Calu3 (cell line): Measurements from ENCODE around the gene DUT. TPM values are rescaled to one million over a fixed set of nuclear protein-coding genes. Genes with fewer than 3 reads are reported as not detected.

Source experiments
- BruUV-seq: library from RNA; stranded (reverse); fragments of 400-500 nt; replicated peaks from 2 replicates; lab custom pipeline; 2021; lab: Mats Ljungman, UMichigan
- CTCF ChIA-PET: fragments of 300-600 bp; sonication (Branson Sonifier 250); formaldehyde crosslinking; loops from one replicate; lab custom pipeline; 2022; ENCODE audit warnings: antibody characterized with exemption; lab: Charles Lee
- DNase-seq: peaks from one replicate; pipeline ENCODE4 v3.0.0; 2022
- H3K27ac Mint-ChIP-seq: one replicate; pipeline ENCODE4 v1.8.0; 2022; ENCODE audit warnings: mixed read lengths; ENCODE audit not compliant: unreplicated experiment
- H3K27me3 Mint-ChIP-seq: one replicate; pipeline ENCODE4 v1.8.0; 2022; ENCODE audit warnings: mixed read lengths; ENCODE audit not compliant: unreplicated experiment
- H3K36me3 Mint-ChIP-seq: one replicate; pipeline ENCODE4 v1.8.0; 2022; ENCODE audit warnings: mild to moderate bottlenecking, moderate library complexity, mixed read lengths; ENCODE audit not compliant: insufficient read depth, unreplicated experiment
- H3K4me1 Mint-ChIP-seq: one replicate; pipeline ENCODE4 v1.8.0; 2022; ENCODE audit warnings: mild to moderate bottlenecking, low read depth, mixed read lengths; ENCODE audit not compliant: unreplicated experiment
- H3K4me3 Mint-ChIP-seq: one replicate; pipeline ENCODE4 v1.8.0; 2022; ENCODE audit warnings: mild to moderate bottlenecking, low read depth, moderate library complexity, mixed read lengths; ENCODE audit not compliant: unreplicated experiment
- H3K9me3 Mint-ChIP-seq: one replicate; pipeline ENCODE4 v1.8.0; 2022; ENCODE audit warnings: low read depth, mixed read lengths; ENCODE audit not compliant: unreplicated experiment
- CTCF ChIP-seq: fragments of 200-600 bp; IDR thresholded peaks from one replicate; pipeline ENCODE4 v1.8.0; 2022; ENCODE audit warnings: antibody characterized with exemption; ENCODE audit not compliant: unreplicated experiment
- intact Hi-C: fragments of 100-400 bp; cut with micrococcal nuclease; formaldehyde crosslinking; loops from one replicate; pipeline ENCODE4 v1.10.0; 2022; ENCODE audit not compliant: unreplicated experiment
- total RNA-seq: library from RNA; stranded (reverse); gene quantifications from 2 replicates; pipeline ENCODE4 v1.2.3, GENCODE V29; 2022

The DUT gene
- total RNA-seq, 1 experiment from 2014 or later: 116 TPM

GRCh38 chr15:48352474-48353072 lies 21.3 kb downstream of the DUT start:
- intact Hi-C loops: loop anchor here (1.0 to 10.0 kb wide), 5 partner anchors 238 to 1792 kb away; partner anchors contain the start of genes FGF7 and SHC4
- Mint-ChIP-seq H3K4me3 (no peak overlapping the region), H3K27me3 (no peaks in the 10 kb centered on the region), H3K36me3 (no peaks in the 10 kb centered on the region), H3K4me1 (peaks cover 17% of the 10 kb centered on the region), H3K9me3 (no peaks in the 10 kb centered on the region), H3K27ac (no peak overlapping the region)
- CTCF ChIA-PET: interaction anchor here (0.5 to 1.2 kb wide), 9 partner anchors 16 to 1651 kb away, joined by 3 to 7 read pairs (median 4); no protein-coding TSS in a partner anchor
- TF ChIP-seq CTCF: peak; percentile 31
- peak; percentile 67 for DNase-seq
- BruUV-seq: no TSS peak

- DNase-seq: no peak
- CTCF ChIA-PET: interaction anchor here (0.7 to 1.1 kb wide), 3 partner anchors 20 to 1159 kb away, joined by 3 to 4 read pairs (median 4); partner anchors contain the start of gene CEP152
- Mint-ChIP-seq H3K4me3 (peak overlapping the region; percentile 54), H3K4me1 (peaks cover 17% of the 10 kb centered on the region), H3K27me3 (no peaks in the 10 kb centered on the region), H3K36me3 (no peaks in the 10 kb centered on the region), H3K27ac (peak overlapping the region; percentile 70), H3K9me3 (no peaks in the 10 kb centered on the region)
- intact Hi-C loops: loop anchor here (10.0 kb wide), 4 partner anchors 240 to 1790 kb away; partner anchors contain the start of genes FGF7 and SHC4
- BruUV-seq: no TSS peak
- TF ChIP-seq CTCF: no peak
These were observed 23.6 kb downstream of the DUT start for GRCh38 chr15:48354694-48355303.

- CTCF ChIA-PET: interaction anchor here (0.6 to 1.0 kb wide), 3 partner anchors 456 to 1159 kb away, joined by 3 to 4 read pairs (median 4); partner anchors contain the start of gene CEP152
- peak; percentile 14 for DNase-seq
- intact Hi-C loops: loop anchor here (10.0 kb wide), 4 partner anchors 241 to 1789 kb away; partner anchors contain the start of genes FGF7 and SHC4
- peak overlapping the region; percentile 70 for H3K27ac Mint-ChIP-seq
- H3K4me1 Mint-ChIP-seq: peaks cover 17% of the 10 kb centered on the region
- H3K36me3 Mint-ChIP-seq: no peaks in the 10 kb centered on the region
- TF ChIP-seq CTCF: no peak
- no peaks in the 10 kb centered on the region for H3K9me3 Mint-ChIP-seq
- no TSS peak for BruUV-seq
- H3K4me3 Mint-ChIP-seq: peak overlapping the region; percentile 54
- no peaks in the 10 kb centered on the region for H3K27me3 Mint-ChIP-seq
These were observed 24.1 kb downstream of the DUT start for GRCh38 chr15:48355377-48355776.

GRCh38 chr15:48358229-48359152 lies 27.3 kb downstream of the DUT start:
- no peaks in the 10 kb centered on the region for H3K36me3 Mint-ChIP-seq
- TF ChIP-seq CTCF: no peak
- H3K4me3 Mint-ChIP-seq: no peak overlapping the region
- no peak overlapping the region for H3K27ac Mint-ChIP-seq
- H3K4me1 Mint-ChIP-seq: peaks cover 17% of the 10 kb centered on the region
- BruUV-seq: no TSS peak
- no peaks in the 10 kb centered on the region for H3K9me3 Mint-ChIP-seq
- CTCF ChIA-PET: no interaction called here
- no peak for DNase-seq
- H3K27me3 Mint-ChIP-seq: no peaks in the 10 kb centered on the region
- intact Hi-C loops: loop anchor here (1.0 to 10.0 kb wide), 8 partner anchors 162 to 1786 kb away; partner anchors contain the start of genes FGF7 and SHC4
